Measurements from ENCODE around the gene GBP2. TPM values are rescaled to one million over a fixed set of nuclear protein-coding genes. Genes with fewer than 3 reads are reported as not detected.

GBP2 gene
- total and polyA plus RNA-seq, 9 of the 15 experiments (the other 6 are each of a cell fraction or from before 2014, with no cell fraction given) = 0.45 to 2.2 (median 0.69) TPM

- TF ChIP-seq CHD7 (IDR thresholded peaks at IDR 0.05; ENCODE audit: low read depth, low read length) = no peak
- TF ChIP-seq CUX1 (CRISPR knock-in tag; IDR thresholded peaks at IDR 0.05) = no peak
- TF ChIP-seq JUN (IDR thresholded peaks at IDR 0.05; ENCODE audit: borderline replicate concordance, low read depth, low read length) = no peak
- no peak for TF ChIP-seq JUN (CRISPR knock-in tag; IDR thresholded peaks at IDR 0.05; ENCODE audit: borderline replicate concordance)
These were observed 4.8 kb upstream of the GBP2 start (continued) for GRCh38 chr1:89130716-89131115.

All from K562 (cell line).